ENCODE measurements around the gene TC2N.

TC2N gene

GRCh38 chr14:91896419-91896818 lies 29.1 kb upstream of the TC2N start:
- TF ChIP-seq ZFX (IDR thresholded peaks at IDR 0.05) = no peak
- TF ChIP-seq, protein P1, sequence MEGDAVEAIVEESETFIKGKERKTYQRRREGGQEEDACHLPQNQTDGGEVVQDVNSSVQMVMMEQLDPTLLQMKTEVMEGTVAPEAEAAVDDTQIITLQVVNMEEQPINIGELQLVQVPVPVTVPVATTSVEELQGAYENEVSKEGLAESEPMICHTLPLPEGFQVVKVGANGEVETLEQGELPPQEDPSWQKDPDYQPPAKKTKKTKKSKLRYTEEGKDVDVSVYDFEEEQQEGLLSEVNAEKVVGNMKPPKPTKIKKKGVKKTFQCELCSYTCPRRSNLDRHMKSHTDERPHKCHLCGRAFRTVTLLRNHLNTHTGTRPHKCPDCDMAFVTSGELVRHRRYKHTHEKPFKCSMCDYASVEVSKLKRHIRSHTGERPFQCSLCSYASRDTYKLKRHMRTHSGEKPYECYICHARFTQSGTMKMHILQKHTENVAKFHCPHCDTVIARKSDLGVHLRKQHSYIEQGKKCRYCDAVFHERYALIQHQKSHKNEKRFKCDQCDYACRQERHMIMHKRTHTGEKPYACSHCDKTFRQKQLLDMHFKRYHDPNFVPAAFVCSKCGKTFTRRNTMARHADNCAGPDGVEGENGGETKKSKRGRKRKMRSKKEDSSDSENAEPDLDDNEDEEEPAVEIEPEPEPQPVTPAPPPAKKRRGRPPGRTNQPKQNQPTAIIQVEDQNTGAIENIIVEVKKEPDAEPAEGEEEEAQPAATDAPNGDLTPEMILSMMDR (conservative IDR thresholded peaks at IDR 0.05) = no peak

DNA sequence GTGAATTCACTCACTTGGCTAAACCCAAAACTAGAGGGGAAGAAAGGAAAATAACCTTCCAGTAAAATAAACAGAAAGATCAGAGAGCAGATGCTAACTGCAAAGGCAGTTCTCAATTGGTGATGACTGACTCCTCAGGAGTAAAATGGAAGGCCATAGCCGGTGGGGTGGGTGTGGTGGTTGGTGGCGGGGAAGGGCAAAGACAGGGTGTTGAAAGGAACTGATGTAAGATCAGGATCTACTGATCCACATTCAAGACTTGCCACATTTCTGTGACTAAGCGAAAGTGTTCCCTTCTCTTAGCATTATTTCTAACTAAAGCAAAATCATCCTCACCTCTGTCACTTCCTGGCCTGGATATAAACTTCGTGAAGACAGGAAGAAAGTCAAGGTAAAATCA lies 26.3 kb upstream of the TC2N start:
- no peak for TF ChIP-seq ZFX (IDR thresholded peaks at IDR 0.05)
- TF ChIP-seq, protein P1 (conservative IDR thresholded peaks at IDR 0.05) = no peak
- no peak overlapping the region for H3K27ac ChIP-seq

More at GRCh38 chr14:91896419-91896818, 29.1 kb upstream of the TC2N start:
- H3K27ac ChIP-seq = no peak overlapping the region

- TF ChIP-seq ZFX (IDR thresholded peaks at IDR 0.05) = no peak
- TF ChIP-seq, protein P1 (conservative IDR thresholded peaks at IDR 0.05) = peak; percentile 81
- no peak overlapping the region for H3K27ac ChIP-seq
These were observed 25.7 kb upstream of the TC2N start for GRCh38 chr14:91893007-91893406.

DNA sequence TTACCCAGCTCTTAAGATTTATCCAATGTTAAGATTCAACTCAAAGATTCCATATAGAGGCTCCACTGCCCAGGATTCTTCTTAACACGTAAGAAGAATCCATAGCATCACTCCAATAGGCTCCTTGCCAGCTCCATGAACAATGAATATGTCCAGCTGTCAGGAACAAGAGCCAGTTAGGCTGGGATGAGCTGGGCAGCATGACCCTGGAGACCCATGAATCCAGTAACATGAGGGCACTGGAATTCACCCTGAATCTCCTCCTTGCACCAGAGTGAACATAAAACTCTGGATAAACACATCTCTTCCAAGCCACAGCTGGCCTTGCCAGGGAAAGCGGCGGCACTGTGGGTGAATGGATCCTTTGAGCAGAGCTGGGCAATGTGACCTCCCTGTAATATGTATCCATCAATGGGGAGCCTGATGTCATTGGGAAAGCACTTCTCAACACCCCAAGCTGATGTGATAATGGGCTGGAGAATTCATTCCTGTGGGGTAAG lies 24.4 kb upstream of the TC2N start:
- no peak overlapping the region for H3K27ac ChIP-seq
- TF ChIP-seq ZFX (IDR thresholded peaks at IDR 0.05) = no peak
- TF ChIP-seq, protein P1 (conservative IDR thresholded peaks at IDR 0.05) = no peak

DNA sequence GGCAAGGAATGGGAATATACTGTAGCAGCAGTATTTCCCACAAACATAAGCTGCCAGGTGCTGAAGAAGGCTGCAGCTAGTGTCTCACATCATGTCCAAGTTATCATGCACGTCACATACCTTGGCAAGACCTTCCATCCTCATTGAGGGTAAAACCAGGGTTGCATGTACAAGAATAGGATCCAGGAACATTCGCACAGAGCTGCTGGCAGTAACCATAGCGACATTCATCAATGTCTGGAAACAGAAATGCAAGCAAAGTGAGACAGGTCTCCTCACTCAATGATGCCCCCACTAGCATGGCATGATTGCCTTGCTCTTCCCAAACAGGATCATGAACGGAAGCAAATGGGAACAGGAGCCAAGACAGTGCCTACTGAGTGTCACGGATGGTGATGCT lies 23.8 kb upstream of the TC2N start:
- TF ChIP-seq ZFX (IDR thresholded peaks at IDR 0.05) = no peak
- TF ChIP-seq, protein P1 (conservative IDR thresholded peaks at IDR 0.05) = no peak
- no peak overlapping the region for H3K27ac ChIP-seq

DNA sequence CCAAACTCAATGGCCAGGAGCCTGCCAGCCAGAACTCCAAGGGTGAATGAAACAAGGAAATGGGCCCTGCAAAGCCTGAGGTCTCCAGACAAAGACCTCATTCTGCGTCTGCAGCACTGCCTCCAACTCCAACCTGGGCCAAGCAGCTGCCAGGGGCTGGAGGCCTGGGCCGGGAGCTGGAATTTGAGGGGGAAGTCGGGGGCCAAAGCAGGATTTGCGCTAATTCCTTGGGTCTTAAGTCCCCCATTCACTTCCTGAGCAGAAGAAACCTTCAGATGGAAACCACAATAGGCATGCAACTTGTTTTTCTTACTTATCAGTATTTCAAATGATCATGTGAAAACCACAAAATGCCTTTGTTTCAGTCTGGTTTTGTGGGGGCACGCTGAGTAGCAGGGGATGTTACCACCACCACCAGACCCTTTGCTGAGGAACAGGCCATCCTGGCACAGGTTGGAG lies 23.0 kb upstream of the TC2N start:
- TF ChIP-seq, protein P1 (conservative IDR thresholded peaks at IDR 0.05) = no peak
- TF ChIP-seq ZFX (IDR thresholded peaks at IDR 0.05) = no peak
- no peak overlapping the region for H3K27ac ChIP-seq

DNA sequence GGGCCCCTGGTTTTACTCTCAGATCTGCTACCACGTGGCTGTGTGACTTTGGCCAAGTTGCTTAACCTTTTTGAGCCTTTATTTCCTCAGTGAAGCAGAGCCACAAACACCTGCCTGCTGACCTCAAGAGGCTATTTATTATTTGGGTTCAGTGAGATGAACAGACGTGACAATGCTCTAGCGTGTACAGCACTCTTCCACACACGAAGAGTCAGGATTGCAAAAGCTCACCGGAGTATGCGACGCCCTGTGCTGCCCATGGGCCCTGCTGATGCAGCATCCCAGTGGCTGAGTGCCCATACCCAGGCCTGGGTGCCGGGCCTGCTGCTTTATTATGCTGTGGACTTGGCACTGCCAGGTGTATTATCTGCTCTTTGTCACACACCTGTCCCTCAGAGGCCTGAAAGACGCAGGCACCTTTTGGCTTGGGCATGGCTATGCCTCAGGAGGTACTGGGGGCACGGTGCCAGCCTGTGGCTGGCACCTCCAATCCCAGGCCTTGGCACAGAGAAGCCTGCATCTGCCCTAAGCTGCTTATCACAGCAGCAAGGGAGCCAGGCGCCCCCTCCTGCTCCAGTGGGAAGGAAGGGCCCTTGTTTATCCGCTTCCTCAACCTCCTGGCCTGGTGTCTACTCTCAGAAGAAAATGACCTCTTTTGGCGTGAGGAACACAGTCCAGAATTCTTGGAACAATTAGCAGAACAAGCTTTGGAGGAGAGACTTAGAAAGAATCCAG lies 22.3 kb upstream of the TC2N start:
- H3K27ac ChIP-seq = peak overlapping the region; percentile 16; the same call in 1 of the 2 replicates
- TF ChIP-seq ZFX (IDR thresholded peaks at IDR 0.05) = no peak; the same call in 1 of the 2 replicates
- TF ChIP-seq, protein P1 (conservative IDR thresholded peaks at IDR 0.05) = no peak

Data from C4-2B (cell line).